Astrocyte (in vitro differentiated cells and primary cell): ENCODE results near the gene ZDHHC21. TPM values are rescaled to one million over a fixed set of nuclear protein-coding genes. Genes with fewer than 3 reads are reported as not detected.

ENCODE experiments used
- DNase-seq: peaks from one replicate; pipeline ENCODE4 v3.0.0-alpha.2; 2010; ENCODE audit warnings: low read depth
- FAIRE-seq: peaks from 2 replicates; lab custom pipeline; 2011; peaks lifted over from hg19 to GRCh38; lab: Jason Lieb, UNC
- H2AFZ ChIP-seq: 2 replicates; pipeline ENCODE4 v1.6.0; 2012; ENCODE audit warnings: low read depth, low read length, inconsistent platforms
- H3K27ac ChIP-seq: 2 replicates; pipeline ENCODE4 v1.5.1; 2011; ENCODE audit warnings: low read depth, low read length, inconsistent platforms
- H3K27me3 ChIP-seq: 2 replicates; pipeline ENCODE4 v1.6.0; 2011; ENCODE audit warnings: low read length, inconsistent platforms; ENCODE audit not compliant: insufficient read depth
- H3K36me3 ChIP-seq: 2 replicates; pipeline ENCODE4 v1.5.1; 2011; ENCODE audit warnings: low read length, inconsistent platforms; ENCODE audit not compliant: insufficient read depth
- H3K4me1 ChIP-seq: 2 replicates; pipeline ENCODE4 v1.5.1; 2011; ENCODE audit warnings: low read length, inconsistent platforms; ENCODE audit not compliant: insufficient read depth
- H3K4me2 ChIP-seq: 2 replicates; pipeline ENCODE4 v1.6.0; 2012; ENCODE audit warnings: low read length, inconsistent platforms
- H3K4me3 ChIP-seq: 2 replicates; pipeline ENCODE4 v1.5.1; 2011; ENCODE audit warnings: low read depth, mild to moderate bottlenecking, low read length, inconsistent platforms; ENCODE audit not compliant: insufficient read depth
- H3K79me2 ChIP-seq: 2 replicates; pipeline ENCODE4 v1.6.0; 2012; ENCODE audit warnings: mild to moderate bottlenecking, low read length, inconsistent platforms; ENCODE audit not compliant: insufficient read depth
- H3K9ac ChIP-seq: 2 replicates; pipeline ENCODE4 v1.6.0; 2012; ENCODE audit warnings: mild to moderate bottlenecking, low read length, inconsistent platforms
- H3K9me3 ChIP-seq: 2 replicates; pipeline ENCODE4 v1.5.1; 2012; ENCODE audit warnings: low read depth, mild to moderate bottlenecking, low read length, inconsistent platforms; ENCODE audit not compliant: insufficient read depth
- H4K20me1 ChIP-seq: 2 replicates; pipeline ENCODE4 v1.6.0; 2012; ENCODE audit warnings: low read length, inconsistent platforms; ENCODE audit not compliant: insufficient read depth
- H3K27ac Mint-ChIP-seq: one replicate; pipeline ENCODE4 v1.8.0; 2021; ENCODE audit warnings: mild to moderate bottlenecking, mixed read lengths; ENCODE audit not compliant: unreplicated experiment
- H3K27me3 Mint-ChIP-seq: one replicate; pipeline ENCODE4 v1.8.0; 2021; ENCODE audit warnings: low read depth, mixed read lengths; ENCODE audit not compliant: unreplicated experiment
- H3K36me3 Mint-ChIP-seq: one replicate; pipeline ENCODE4 v1.8.0; 2021; ENCODE audit warnings: low read depth, mixed read lengths; ENCODE audit not compliant: unreplicated experiment
- H3K4me1 Mint-ChIP-seq: one replicate; pipeline ENCODE4 v1.8.0; 2021; ENCODE audit warnings: low read depth, mixed read lengths; ENCODE audit not compliant: unreplicated experiment
- H3K4me3 Mint-ChIP-seq: one replicate; pipeline ENCODE4 v1.8.0; 2021; ENCODE audit warnings: mild to moderate bottlenecking, moderate library complexity, mixed read lengths; ENCODE audit not compliant: unreplicated experiment
- H3K9me3 Mint-ChIP-seq: one replicate; pipeline ENCODE4 v1.8.0; 2021; ENCODE audit warnings: mild to moderate bottlenecking, mixed read lengths; ENCODE audit not compliant: unreplicated experiment
- EZH2 ChIP-seq: IDR thresholded peaks from 2 replicates; pipeline ENCODE4 v1.6.1; 2012; ENCODE audit warnings: mild to moderate bottlenecking, low read length, inconsistent platforms; ENCODE audit not compliant: insufficient read depth
- total RNA-seq: library from RNA; stranded (reverse); gene quantifications from 2 replicates; pipeline ENCODE4 v1.2.1, GENCODE V29; 2021
- TF ChIP-seq, protein P1 (sequence below): IDR thresholded peaks from 2 replicates; pipeline ENCODE4 v1.5.1; 2011; ENCODE audit warnings: low read depth, mild to moderate bottlenecking, inconsistent platforms, low read length, moderate library complexity; ENCODE audit not compliant: insufficient read depth

Gene ZDHHC21
- total RNA-seq, 1 donor from 2014 or later = 9.8 TPM

DNA sequence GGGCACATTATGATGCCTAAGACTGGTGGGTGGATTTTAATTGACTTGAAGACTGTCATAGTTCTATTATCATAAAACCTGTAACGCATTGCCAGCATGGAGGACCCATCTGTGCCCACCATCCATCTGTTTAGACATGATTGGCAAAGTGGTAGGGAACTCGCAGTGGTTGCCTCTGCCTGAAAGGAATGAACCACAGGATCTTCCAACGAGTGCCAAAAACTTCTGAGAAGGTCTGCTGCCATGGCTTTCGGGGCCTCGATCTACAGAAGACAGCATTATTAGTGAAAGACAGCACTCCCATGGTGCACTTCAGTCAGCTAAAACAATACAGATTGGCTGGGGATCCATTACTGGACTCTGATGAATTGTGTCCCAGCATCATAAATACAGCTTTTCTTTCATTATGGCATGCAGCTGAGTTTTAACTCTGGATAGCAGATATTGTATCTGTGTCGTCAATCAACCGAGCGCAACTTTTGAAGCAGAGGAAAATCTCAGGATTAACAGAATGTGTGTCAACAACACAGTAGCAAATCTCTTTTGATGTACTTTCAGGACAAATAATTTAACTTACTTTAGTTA is 74.3 kb downstream of the ZDHHC21 start:
- H3K79me2 ChIP-seq = no peaks in the 10 kb centered on the region
- H2AFZ ChIP-seq = no peak overlapping the region
- H4K20me1 ChIP-seq = no peaks in the 10 kb centered on the region
- Mint-ChIP-seq H3K36me3 (peaks cover 3% of the 10 kb centered on the region), H3K9me3 (no peaks in the 10 kb centered on the region), H3K27ac (no peak overlapping the region), H3K4me1 (no peaks in the 10 kb centered on the region), H3K4me3 (no peak overlapping the region), H3K27me3 (no peaks in the 10 kb centered on the region)
- H3K4me2 ChIP-seq = no peak overlapping the region
- no peaks in the 10 kb centered on the region for H3K27me3 ChIP-seq
- no peak overlapping the region for H3K9ac ChIP-seq
- H3K27ac ChIP-seq = no peak overlapping the region
- FAIRE-seq (no peak), DNase-seq (no peak)
- no peaks in the 10 kb centered on the region for H3K9me3 ChIP-seq
- no peak overlapping the region for H3K4me3 ChIP-seq
- no peaks in the 10 kb centered on the region for H3K36me3 ChIP-seq
- TF ChIP-seq, protein P1, sequence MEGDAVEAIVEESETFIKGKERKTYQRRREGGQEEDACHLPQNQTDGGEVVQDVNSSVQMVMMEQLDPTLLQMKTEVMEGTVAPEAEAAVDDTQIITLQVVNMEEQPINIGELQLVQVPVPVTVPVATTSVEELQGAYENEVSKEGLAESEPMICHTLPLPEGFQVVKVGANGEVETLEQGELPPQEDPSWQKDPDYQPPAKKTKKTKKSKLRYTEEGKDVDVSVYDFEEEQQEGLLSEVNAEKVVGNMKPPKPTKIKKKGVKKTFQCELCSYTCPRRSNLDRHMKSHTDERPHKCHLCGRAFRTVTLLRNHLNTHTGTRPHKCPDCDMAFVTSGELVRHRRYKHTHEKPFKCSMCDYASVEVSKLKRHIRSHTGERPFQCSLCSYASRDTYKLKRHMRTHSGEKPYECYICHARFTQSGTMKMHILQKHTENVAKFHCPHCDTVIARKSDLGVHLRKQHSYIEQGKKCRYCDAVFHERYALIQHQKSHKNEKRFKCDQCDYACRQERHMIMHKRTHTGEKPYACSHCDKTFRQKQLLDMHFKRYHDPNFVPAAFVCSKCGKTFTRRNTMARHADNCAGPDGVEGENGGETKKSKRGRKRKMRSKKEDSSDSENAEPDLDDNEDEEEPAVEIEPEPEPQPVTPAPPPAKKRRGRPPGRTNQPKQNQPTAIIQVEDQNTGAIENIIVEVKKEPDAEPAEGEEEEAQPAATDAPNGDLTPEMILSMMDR = no peak
- no peak for TF ChIP-seq EZH2
- no peaks in the 10 kb centered on the region for H3K4me1 ChIP-seq

DNA sequence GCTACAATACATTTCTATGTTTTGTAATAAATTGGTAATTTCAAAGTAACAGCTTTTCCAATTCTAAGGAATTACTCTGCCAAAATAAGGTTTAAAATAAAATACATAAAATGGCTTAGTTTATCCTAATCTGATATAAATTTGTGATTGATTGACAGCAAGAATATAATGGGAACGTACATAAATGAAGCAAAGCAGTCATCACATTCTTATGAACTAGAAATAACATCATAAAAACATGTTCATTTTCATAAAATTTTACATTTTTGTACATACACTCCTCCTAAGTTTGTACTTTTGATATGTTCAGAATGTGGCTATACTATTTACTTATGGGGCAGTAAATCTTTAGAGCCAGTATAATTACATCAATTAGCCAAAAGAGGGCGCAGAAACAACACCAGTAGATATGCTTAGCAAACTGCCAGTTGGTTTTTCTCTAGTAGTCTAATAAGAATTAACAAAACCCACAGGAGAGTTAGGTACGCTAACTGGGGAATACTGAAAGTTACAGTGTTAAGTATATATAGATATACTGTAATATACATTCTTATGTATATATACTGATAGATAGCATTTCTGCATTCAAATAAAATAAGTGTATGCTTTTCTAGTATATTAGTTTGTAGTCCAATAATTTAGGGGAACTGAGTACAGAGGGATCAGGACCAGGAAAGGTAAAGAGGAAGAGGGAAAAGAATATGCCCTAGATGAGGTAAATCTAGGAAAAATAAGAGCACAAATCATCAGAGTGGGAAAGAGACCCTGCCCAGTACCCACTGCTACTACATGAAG is 76.8 kb downstream of the ZDHHC21 start:
- DNase-seq = peak; percentile 38
- H3K4me3 Mint-ChIP-seq = no peak overlapping the region
- Histone ChIP-seq H3K79me2 (no peaks in the 10 kb centered on the region), H3K4me2 (no peak overlapping the region), H2AFZ (no peak overlapping the region), H3K27me3 (no peaks in the 10 kb centered on the region), H3K9ac (no peak overlapping the region), H3K9me3 (no peaks in the 10 kb centered on the region), H4K20me1 (no peaks in the 10 kb centered on the region), H3K27ac (no peak overlapping the region), H3K4me3 (no peak overlapping the region), H3K4me1 (no peaks in the 10 kb centered on the region), H3K36me3 (no peaks in the 10 kb centered on the region)
- TF ChIP-seq, protein P1 = peak; percentile 67
- no peak for TF ChIP-seq EZH2
- H3K36me3 Mint-ChIP-seq = no peaks in the 10 kb centered on the region
- FAIRE-seq = peak; percentile 67
- no peak overlapping the region for H3K27ac Mint-ChIP-seq
- H3K27me3 Mint-ChIP-seq = no peaks in the 10 kb centered on the region
- H3K4me1 Mint-ChIP-seq = no peaks in the 10 kb centered on the region
- H3K9me3 Mint-ChIP-seq = no peaks in the 10 kb centered on the region

DNA sequence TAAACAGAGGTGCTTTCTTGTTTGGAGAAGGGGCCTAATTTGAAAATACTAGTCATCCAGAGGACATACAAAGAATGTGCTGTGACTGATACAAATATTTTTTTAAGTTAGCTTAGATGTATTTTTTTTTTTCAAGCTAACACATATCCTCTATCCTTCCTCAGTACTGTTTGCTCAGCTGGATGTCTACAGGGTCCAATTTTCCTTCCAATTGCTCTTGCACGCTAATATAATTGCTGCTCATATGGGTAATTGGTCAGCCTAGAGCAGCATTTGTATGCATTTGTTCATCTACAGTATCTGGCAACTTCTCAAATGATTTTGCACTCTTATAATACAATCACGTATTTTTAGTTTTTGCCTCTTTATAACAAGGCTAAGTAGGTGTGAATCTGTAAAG is 84.7 kb downstream of the ZDHHC21 start:
- DNase-seq (no peak), FAIRE-seq (no peak)
- no peaks in the 10 kb centered on the region for H3K36me3 Mint-ChIP-seq
- no peaks in the 10 kb centered on the region for H3K4me1 Mint-ChIP-seq
- Histone ChIP-seq H3K27me3 (no peaks in the 10 kb centered on the region), H3K79me2 (no peaks in the 10 kb centered on the region), H3K4me2 (no peak overlapping the region), H3K36me3 (no peaks in the 10 kb centered on the region), H4K20me1 (no peaks in the 10 kb centered on the region), H3K27ac (no peak overlapping the region), H2AFZ (no peak overlapping the region), H3K9me3 (no peaks in the 10 kb centered on the region), H3K4me3 (no peak overlapping the region), H3K9ac (no peak overlapping the region), H3K4me1 (no peaks in the 10 kb centered on the region)
- TF ChIP-seq EZH2 = no peak
- TF ChIP-seq, protein P1 = no peak
- H3K9me3 Mint-ChIP-seq = no peaks in the 10 kb centered on the region
- H3K27me3 Mint-ChIP-seq = no peaks in the 10 kb centered on the region
- no peak overlapping the region for H3K27ac Mint-ChIP-seq
- H3K4me3 Mint-ChIP-seq = no peak overlapping the region
